Fibroblast of peridontal ligament (primary cell): ENCODE results near the gene BCL2L12.
"Not testable (repeated sequence)": the region's sequence is repeated elsewhere in the genome, so short reads cannot be mapped to it uniquely, and the experiment has no call there.

Experiments
- DNase-seq: peaks from one replicate; pipeline ENCODE4 v3.0.0-alpha.2; 2010; ENCODE audit errors: extremely low read depth

Gene BCL2L12, protein sequence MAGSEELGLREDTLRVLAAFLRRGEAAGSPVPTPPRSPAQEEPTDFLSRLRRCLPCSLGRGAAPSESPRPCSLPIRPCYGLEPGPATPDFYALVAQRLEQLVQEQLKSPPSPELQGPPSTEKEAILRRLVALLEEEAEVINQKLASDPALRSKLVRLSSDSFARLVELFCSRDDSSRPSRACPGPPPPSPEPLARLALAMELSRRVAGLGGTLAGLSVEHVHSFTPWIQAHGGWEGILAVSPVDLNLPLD

DNA sequence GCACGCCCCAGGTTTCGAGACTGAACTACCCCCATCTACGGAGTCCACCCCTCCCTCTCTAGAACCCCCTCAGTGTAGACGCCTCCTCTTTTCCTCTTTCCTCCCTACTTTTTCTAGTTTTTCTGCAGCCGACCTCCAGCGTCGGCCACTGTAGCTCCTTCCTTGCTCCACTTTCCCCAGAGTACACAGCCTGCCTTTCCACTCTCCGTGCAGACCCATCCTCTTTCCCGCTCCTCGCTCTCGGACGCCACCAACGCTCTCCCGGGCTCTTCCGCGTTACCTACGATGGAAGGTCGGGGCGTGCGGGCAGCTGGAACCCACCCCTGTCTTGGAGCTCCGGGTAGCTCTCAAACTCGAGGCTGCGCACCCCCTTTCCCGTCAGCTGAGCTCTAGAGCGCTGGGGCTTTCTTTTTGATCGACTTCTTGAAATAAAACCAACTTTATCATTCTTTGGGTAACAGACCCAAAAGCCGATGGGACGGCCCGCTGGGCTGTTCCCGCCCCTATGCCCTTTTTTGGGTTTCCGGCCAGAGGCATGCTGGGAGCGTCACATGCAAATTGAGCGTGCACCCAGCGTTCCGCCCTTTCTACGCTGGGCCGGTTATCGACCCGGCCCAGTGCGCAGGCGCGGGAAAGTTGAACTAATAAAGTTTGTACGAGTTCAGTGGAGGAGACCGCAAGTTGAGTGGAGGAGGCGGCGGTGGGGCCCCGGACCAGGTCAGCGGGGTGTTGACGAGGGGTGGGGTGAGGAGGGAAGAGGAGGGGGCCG lies at the start of gene BCL2L12, which contains the start of gene IRF3:
Gene BCL2L12 (plus strand): TSS at position 583 of the 769 bp plus-strand sequence. CDS start 760 bp downstream, outside the sequence.
Gene IRF3 (minus strand): TSS at position 507 of the 769 bp plus-strand sequence. CDS start 1,019 bp downstream, outside the sequence.
- peak; percentile 96 for DNase-seq

DNA sequence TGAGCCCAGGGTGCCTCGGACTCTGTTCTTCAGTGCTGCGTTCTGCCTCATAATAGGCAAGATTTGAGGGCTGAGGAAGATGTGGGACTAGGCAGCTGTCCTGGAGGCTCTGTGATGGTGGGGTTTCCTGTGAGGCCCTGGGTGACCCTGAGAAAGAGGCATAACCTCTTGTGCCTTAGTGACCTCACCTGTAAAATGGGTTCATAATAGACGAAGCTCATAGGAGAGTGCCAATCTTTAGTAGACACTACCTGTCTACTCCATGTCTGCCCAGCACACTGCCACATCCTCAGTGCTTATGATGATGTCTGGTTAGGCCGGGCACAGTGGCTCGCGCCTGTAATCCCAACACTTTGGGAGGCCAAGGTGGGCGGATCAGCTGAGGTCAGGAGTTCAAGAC lies 49.2 kb upstream of the BCL2L12 start:
- no peak for DNase-seq

DNA sequence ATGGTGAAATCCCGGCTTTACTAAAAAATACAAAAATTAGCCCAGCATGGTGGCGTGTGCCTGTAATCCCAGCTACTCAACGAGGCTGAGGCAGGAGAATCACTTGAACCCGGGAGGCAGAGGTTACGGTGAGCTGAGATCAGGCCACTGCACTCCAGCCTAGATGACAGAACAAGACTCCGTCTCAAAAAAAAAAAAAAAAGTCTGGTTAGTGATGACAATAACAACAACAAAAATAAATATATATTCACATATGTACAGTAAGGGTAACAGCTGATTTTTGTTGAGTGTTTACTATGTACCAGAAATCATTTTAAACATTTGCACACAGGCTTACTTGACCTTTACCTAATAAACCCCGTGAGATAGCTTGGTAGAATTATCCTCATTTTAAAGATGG lies 48.8 kb upstream of the BCL2L12 start:
- no peak for DNase-seq

DNA sequence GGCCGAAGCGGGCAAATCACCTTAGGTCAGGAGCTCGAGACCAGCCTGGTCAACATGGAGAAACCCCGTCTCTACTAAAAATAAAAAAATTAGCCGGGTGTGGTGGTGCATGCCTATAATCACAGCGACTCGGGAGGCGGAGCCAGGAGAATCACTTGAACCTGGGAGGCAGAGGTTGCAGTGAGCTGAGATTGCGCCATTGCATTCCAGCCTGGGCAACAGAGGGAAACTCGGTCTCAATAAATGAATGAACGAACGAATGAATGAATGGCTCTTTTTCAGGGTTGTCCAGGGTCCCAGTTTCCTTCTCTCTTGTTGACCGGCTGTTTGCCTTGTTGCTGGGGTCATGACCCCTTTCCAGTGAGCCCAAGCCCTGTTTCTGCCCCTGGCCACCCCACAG lies 47.9 kb upstream of the BCL2L12 start:
- not testable (repeated sequence) for DNase-seq

DNA sequence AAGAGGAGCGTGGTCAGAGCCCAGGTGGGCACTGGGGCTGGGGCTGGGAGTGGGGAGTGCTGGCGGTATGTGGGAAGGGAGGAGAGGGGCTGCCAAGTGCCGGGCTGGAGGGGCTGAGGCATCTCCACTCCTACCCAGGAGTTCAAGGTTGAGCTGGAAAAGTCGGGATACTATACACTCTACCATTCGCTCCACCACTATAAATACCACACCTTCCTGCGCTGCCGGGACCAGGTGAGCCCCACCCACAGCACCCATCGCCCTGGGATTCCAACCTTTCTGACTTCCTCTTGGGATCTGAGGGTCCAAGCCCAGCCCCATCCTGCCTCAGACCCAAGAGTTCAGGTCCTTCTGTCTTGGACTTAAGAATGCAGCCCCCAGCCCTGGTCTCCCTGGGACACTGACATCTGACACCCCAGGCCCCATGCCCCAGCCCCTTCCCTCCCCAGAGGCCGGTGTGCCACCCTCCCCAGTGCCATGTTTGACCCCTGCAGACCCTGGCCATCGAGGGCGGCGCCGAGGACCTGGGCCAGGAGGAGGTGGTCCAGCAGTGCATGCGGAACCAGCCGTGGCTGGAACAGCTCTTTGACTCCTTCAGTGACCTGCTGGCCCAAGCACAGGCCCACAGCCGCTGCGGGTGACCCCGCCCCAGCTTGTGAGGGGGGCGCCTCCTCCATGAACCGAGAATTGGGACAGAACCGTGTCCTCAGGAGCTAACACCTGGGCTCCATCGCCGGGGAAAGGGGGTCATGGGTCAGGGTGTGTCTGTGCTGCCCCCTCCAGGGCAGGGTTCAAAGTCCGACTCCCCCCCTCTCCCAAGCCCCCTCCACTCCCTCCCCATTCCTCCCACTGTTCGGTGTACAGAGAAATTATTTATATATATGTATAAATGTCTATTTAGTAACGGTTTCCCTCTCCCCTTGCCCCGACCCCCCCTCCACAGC lies 40.5 kb upstream of the BCL2L12 start:
- DNase-seq: no peak

DNA sequence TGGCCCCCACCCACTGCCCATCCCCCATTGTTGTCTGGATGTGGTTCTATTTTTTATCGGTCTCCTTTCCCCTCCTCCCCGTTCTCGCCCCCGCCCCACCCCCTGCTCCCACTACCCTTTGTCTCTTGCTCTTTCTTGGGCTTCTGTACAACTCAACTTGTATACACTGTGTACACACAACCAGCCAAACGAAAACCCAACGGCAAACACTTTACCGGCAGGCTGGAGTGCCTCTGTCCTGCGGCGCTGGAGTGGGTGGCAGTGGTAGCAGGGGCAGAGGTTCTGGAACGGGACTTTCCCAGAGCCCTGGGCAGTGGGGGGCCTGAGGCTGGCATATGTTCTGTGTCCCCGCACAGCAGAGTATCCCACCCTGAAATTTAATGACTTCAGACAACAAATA lies 39.5 kb upstream of the BCL2L12 start:
- DNase-seq: no peak

DNA sequence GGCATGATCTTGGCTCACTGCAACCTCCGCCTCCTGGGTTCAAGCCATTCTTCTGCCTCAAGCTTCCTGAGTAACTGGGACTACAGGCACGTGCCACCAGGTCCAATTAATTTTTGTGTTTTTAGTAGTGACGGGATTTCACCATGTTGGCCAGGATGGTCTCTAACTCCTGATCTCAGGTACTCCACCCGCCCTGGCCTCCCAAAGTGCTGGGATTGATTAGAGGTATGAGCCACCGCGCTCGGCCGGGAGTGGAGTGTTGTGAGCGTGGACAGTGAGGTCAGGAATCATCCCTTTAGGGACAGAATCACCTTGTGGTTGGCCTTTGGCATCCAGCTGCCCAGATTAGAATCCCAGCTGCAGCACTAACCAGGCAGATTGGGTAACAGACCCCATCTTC lies 36.1 kb upstream of the BCL2L12 start:
- DNase-seq: no peak

DNA sequence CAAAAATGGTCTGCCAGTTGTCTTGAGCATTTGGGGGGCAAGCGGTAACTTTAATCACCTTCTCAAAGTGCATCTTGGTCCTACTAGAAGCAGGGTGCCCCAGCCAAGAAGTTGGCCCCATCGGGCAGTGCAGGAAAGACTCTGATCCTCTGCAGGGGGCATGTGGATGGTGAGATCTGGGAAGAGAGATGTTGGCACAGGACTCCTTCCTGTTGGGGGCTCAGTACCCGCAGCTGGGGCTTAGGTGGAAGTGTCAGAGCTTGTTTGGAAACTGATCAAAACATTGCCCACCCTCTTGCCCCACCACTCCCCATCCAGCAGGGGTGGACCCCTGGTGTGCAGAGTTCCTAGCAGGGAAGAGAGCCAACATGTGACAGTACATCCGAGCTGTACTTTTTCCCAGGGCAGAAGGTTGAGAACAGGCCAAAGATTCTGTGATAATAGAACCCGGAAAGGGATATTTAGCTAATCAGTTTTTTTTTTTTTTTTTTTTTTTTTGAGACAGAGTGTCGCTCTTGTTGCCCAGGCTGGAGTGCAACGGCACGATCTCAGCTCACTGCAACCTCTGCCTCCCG lies 34.6 kb upstream of the BCL2L12 start:
- no peak for DNase-seq

DNA sequence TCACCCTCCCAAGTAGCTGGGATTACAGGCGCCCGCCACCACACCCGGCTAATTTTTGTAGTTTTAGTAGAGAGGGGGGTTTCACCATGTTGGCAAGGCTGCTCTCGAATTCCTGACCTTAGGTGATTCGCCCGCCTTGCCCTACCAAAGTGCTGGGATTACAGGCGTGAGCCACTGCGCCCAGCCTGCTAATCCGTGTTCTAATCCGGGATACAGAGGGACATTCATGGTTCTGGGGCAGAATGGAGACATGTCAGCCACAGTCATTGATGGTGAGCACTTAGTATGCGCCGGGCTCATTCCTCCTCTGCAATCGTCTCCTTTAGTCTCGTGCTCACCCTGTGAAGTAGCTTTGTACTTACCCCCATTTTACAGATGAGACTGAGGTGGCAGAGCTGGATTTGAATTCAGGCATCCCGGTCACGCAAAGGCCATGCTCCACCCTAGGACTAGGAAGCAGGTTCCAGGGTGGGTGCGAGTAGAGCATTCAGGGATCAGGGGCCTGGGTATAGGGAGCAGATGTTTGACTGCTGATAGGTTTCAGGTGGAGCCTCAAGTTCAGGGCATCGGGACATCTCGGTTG lies 34.0 kb upstream of the BCL2L12 start:
- no peak for DNase-seq

DNA sequence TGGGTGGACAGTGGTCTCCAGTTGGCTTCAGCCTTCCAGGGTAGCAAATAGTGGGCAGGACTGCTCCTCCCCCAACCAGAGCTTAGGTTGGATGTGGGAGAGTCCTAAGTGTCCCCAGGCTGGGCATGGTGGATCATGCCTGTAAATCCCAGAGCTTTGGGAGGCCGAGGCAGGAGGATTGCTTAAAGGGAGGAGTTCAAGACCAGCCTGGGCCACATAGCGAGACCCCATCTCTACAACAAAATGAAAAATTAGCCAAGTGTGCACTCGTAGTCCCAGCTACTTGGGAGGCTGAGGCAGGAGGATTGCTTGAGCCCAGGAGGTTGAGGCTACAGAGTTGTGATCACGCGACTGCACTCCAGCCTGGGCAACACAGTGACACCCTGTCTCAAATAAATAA lies 33.2 kb upstream of the BCL2L12 start:
- no peak for DNase-seq

DNA sequence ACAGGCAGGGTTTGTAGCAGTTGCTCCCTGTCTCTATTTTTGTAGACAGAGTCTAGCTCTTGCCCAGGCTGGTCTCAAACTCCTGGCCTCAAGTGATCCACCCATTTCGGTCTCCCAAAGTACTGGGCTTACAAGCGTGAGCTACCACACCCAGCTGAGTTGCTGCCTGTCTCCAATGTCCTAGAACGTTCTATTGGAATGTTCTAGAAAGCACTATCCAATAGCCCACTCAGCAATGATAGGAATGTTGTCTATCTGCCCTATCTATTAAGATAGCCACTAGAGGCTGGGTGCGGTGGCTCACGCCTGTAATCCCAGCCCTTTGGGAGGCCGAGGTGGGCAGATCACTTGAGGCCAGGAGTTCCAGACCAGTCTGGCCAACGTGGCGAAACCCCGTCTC lies 32.5 kb upstream of the BCL2L12 start:
- not testable (repeated sequence) for DNase-seq

DNA sequence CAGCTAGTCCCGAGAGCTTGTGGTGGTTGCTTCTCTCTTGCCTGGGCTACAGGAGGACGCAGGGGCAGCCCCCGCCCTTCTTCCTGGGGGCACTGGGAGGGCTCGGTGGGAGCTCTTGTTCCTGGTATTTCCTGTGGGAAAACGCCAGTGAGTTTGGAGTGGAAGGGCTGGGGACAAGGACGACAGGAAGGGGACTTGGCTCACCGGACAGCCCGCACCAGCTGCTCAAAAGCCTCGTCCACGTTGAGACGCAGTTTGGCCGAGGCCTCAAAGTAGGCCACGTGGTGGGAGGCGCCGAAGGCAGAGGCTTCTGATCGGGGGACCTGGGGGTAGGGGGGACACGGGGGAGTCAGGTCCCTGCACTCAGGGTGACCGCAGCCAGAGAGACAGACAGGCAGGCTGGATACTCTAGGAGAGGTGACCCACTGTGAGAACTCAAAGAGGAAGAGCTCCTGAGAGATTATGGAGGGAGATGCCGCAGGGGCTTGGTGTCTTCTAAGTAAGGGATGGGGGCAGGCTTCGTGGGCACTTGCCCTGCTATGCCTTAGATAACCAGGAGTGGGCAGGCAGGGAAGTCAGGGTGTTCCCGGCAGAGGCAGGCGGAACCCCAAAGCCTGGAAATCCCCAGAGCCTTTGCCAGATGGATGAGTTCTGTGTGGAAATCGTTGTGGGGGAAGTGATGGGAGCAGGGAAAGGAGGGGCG lies 30.1 kb upstream of the BCL2L12 start:
- DNase-seq: peak; percentile 31

DNA sequence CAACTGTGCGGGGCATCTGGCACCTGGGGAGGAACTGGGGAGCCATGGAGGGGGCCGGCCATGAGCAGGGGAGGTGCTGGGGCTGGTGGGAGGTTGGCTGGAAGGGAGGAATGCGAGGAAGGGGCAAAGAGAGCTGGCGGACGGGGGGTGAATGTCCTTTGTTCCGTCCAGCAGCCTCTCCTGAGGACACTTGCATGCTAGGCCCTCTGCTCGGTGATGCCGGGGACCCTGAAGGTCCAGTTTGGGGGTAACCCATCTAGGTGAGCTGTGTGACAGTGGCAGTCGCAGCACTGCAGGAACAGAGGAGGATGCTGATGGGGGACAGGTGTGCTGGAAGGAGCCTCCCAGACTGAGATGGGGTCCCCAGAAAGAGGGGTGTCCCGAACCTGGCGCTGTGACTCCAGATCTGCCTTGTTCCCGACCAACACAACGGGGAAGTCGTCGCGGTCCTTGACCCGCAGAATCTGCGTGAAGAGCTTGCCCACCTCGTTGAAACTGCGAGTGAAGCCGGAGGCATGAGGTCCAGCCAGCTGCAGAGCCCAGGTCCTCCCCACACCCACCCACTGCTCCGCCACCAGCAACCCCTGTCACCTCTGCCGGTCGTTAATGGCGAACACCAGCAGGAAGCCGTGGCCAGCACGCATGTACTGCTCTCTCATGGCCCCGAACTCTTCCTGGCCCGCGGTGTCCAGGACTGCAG lies 29.4 kb upstream of the BCL2L12 start:
- no peak for DNase-seq

DNA sequence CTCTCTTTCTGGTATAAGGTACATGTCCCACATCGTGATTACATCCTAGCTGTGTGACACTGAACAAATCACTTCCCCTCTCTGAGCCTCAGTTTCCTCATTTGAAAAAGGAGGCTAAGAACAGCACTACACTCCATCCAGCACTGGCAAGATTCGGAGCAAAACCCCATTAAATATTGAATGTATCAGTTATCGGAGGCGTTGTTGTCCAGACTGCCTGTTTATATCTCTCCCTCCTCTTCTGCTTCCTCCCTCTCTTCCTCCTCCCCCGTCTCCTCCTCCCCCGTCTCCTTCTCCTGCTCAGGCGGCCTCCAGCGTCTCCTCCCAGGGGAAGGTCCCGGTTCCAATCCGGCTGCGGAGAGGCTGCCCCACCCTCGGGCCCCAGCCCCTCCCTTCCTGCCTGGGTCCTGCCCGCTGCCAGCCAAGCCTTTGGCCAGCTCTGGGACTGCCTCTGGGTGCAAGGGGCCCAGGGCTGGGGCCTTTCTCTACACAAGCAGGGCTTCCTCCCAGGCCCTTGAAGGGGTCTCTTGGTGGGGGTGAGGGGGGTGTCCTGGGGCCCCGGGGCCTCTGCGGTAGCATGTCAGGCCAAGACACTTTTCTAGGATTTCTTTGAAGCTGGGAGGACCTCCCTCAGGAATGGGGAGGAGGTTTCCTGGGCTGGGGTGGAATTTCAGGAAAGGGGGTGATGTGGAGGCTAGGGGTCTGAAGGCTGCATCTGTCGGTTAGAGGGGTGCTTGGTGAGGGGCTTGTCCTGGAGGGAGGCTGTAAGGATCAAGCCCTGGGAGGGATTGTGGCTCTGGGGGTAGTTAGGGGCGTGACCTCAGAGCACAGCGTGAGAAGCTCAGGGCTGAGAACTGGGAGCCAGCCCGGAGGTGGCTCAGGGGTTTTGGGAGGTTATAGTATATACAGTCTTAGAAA lies 27.7 kb upstream of the BCL2L12 start:
- DNase-seq: peak; percentile 72

DNA sequence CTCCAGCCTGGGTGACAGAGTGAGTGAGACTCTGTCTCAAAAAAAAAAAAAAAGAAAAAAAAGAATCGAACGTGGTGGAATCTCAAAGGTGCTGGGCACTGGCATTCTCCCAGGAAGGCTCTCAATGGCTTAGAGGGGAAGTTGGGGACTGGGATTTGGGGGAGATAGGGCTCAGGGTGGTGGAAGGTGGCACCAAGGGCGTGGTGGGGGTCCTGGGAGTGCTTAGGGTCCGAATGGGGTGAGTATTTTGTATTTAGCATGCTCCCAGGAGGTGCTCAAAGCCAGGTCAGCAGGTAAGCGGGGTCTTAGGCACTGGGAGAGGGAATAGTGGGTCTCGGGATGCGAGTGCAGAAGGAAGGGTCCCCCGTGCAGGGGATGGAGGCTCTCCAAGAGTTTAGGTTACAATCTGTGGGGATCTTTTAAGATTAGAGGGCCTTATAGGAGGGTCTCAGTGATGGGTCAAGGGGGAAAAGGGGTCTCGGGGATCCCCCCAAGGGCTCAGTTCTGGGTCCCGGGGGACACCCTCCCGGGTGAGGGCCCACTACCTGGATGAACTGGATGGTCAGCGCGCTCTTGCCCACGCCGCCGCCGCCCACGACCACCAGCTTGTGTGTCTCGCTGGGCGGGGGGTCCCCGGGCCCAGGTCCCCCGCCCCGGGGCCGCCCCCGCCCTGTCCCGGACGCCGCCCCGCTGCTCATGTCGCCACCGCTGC lies 26.2 kb upstream of the BCL2L12 start:
- no peak for DNase-seq

DNA sequence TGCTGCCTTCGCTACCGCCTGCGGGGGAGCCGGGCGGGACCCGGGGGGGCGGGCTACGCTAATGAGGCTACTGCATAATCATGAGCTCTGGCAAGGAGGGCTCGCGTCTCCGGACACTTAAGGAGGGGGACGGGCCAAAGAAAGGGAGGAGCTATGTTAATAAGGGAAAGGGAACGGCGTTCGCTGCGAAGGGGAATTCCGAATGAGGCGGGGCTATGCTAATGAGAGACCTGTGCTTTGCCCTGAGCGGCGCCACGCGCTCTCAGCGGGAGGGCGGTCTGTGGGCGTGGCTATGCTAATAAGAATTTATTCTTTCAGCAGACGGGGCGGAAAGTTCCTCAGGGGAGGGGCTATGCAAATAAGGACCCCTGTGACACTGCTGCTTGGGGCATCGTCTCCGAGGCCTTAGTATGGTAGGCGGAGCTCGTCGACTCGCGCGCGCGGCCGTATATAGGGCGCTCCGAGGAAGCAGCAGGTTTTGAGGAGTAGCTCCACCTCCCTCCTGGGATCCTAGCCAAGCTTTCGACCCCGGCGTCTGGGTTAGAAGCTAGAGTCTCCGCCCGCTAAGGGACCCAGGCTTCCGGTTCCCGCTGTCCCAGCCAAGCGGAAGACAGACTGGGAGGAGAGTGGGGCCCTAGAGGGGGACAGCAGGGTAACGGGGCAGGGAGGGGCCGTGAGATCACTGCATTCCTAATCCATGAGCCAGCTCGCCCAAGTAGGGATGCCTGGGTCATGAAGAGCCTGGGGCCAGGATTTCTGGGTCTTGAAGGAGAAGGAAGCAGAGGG lies 25.4 kb upstream of the BCL2L12 start, which contains the start of gene RRAS:
Gene RRAS (minus strand): TSS at position 31 of the 786 bp plus-strand sequence. CDS start 45 bp downstream, outside the sequence.
- peak; percentile 100 for DNase-seq
